GM19452 (cell line): ENCODE data around the gene OR6K6.

Experiments
- ATAC-seq: cut with Tn5 transposase; IDR thresholded peaks from one replicate; pipeline ENCODE4 v1.9.1; 2021; ENCODE audit not compliant: unreplicated experiment

OR6K6 gene, protein sequence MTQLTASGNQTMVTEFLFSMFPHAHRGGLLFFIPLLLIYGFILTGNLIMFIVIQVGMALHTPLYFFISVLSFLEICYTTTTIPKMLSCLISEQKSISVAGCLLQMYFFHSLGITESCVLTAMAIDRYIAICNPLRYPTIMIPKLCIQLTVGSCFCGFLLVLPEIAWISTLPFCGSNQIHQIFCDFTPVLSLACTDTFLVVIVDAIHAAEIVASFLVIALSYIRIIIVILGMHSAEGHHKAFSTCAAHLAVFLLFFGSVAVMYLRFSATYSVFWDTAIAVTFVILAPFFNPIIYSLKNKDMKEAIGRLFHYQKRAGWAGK

DNA sequence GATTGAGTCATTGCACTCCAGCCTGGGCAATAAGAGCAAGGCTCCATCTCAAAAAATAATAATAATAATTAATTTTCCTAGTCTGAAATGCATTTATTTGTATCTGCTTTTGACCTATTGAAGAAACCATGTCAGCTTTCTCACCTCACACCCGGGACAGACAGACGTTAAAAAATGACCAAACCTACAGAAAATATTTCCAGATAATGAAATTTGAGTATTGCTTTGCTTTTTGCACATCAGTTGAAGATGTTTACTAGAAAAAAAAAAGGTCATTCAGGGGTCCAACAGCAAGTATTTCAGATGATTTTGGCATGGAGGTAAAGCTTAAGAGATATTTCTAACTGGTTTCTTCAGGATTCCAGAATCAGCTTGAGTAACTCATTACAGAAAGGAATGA lies at the start of gene OR6K6:
TSS of gene OR6K6 (plus strand) at position 301 of the 400 bp plus-strand sequence. CDS start 168 bp downstream, outside the sequence.
- no peak for ATAC-seq

DNA sequence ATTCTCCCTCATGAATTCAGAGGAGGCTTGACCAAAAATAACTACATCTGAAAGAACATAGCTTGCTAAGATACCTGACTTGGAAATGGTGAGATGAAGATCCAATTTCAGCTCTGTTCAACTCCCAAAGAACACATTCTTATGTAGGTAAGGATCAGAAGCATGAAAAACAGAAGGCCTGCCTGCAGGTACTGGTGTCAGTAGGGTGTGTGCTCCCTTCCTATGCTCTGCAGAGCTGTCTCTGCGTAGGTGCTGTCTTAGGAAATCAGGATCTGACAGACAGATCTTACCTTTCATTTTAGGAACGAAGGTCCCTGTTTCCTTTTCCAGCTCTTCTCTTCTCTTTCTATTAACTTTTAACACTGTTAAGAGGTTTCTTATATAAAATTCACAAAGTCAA lies 48.4 kb upstream of the OR6K6 start:
- no peak for ATAC-seq

DNA sequence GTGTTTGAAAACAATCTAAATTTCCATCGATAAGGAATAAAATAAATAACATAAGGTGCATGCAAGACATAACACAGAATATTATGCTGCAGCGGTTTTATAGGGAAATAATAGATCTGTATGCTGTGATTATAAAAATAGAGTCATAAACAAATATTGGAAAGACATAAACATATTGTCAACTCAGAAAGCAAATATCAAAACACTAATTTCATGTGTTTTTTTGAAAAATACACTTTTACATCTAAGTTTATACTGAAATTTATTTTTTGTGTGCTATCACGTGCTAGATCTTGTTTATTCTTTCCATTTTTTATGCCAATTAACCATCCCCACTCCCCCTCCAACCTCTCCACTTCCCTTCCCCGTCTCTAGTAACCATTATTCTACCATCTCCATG lies 43.4 kb upstream of the OR6K6 start:
- no peak for ATAC-seq

GRCh38 chr1:158714754-158715153 lies 39.8 kb upstream of the OR6K6 start:
- no peak for ATAC-seq

DNA sequence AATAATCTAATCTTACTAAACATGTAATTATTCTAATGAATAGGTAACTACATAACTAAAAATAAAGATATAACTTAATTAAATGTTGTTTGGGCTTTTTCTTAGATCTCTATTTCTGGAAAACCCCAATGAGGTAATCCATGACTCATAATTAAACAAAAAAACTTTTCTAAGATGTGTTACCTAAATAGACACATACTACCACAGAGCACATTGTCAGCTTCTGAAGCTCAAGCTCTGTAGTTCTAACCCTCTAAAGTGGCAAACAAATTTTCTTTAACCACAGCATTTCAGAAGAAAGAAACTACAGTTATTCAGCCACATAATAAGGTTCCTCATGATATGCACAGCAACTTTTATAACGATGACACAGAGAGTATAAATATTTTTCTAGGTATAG lies 38.2 kb upstream of the OR6K6 start:
- no peak for ATAC-seq

- no peak for ATAC-seq
These were observed 37.2 kb upstream of the OR6K6 start for GRCh38 chr1:158717344-158717743.

- ATAC-seq: no peak
These were observed 34.9 kb upstream of the OR6K6 start for GRCh38 chr1:158719664-158720063.

DNA sequence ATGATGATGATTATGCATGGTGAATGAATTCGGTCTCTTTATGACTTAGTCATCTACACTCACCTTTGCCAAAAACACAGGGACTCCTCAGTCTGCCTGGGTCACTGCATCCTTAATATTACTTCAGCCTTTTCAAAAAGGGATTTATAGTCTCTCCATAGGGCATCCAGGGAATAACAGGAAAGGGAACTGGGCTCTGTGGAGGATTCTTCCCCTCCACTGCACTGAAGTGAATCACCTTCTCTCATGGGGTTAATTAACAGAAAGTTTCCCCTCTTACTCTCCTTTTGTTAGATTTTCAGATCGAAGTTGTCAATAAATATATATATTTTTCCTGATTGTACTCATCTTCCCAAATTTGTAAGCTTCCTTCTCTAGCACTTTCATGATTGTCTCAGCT lies 33.9 kb upstream of the OR6K6 start, which contains the start of gene OR6K3:
TSS of gene OR6K3 (minus strand) at position 101 of the 400 bp plus-strand sequence. CDS start 2,605 bp downstream, outside the sequence.
- ATAC-seq: no peak

DNA sequence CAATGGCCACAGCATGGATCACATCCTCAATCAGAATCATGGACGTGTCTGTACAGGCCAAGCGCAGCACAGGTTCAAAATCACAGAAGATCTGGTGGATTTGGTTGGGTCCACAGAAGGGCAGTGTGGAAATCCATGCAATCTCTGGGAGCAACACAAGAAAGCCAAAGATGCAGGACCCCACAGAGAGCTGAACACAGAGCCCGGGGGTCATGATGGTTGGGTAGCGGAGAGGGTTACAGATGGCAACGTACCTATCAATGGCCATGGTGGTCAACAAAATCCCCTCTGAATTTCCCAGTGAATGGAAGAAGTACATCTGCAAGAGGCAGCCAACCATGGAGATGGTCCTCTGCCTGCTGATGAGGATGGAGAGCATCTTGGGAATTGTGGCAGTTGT lies 30.1 kb upstream of the OR6K6 start:
- ATAC-seq: no peak

GRCh38 chr1:158728510-158729225 lies 25.9 kb upstream of the OR6K6 start:
- no peak for ATAC-seq

GRCh38 chr1:158730453-158730852 lies 24.1 kb upstream of the OR6K6 start:
- no peak for ATAC-seq

DNA sequence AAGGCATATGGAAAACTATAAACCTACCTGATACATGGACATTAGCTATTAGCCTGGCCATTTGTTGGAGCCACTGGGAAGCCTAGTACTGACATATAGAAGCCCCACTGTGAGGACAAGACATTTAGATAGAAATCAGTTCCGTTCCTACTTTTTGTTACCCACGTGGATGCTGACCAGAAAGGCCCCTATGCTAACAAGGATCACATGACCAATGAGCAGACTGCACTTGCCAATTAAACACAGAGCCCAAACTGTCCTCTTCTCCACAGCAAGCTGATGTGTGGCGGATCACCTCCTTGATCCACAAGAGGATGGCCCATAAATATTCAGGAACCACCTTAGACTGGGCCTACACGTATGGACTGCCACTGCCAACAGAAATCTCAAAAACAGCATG lies 22.8 kb upstream of the OR6K6 start:
- ATAC-seq: no peak

- no peak for ATAC-seq
These were observed 22.0 kb upstream of the OR6K6 start for GRCh38 chr1:158732524-158732923.

DNA sequence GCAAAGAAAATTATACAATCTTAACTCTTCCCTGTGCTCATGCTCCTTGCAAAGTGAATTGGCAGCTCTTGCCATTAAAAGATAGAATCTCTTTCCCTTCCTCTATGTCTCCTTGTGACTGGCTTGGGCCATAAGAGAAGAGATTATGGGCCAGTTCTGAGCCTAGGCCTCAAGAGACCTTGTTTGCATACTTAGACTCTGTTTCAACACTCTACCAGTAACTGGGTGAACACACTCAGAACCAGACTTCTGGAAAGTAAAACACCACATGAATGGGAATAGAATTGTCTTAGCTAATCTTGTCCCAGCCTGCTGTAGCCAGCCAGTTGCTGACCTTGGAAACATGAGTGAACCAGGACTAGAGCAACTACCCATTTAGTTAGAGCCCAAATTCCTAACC lies 18.7 kb upstream of the OR6K6 start:
- no peak for ATAC-seq

DNA sequence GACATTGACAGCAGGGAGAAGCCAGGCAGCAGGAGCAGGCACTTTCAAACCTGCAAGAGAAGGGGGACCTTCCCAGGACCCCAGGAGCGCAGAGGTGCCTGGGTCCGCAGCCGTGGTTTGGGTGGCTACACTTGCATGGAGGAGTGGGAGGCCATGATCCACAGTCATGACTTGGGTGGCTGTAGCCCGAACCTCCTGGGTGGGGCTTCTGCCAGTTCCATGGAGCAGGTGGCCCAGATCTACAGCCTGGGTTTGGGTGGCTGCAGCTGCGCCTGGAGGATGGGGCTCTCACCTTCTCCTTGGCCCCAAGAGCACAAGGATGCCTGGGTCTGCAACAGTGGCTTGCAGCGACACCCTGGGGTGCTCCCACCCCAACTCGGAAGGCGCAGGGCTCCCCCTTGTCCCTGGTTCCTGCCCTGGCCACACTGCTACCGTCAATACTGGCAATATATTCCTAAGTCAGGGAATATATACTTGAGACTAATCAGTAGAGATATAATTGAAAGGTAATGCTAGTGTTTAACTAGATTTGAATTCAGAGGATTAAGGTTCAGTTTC lies 2.3 kb upstream of the OR6K6 start:
- no peak for ATAC-seq

GRCh38 chr1:158771950-158772866 lies 17.7 kb downstream of the OR6K6 start, which contains the start of gene OR6N1:
Gene OR6N1, minus strand, starts transcription at chr1:158772195. Its CDS starts 5,513 bp downstream, at chr1:158766682.
- ATAC-seq: no peak

DNA sequence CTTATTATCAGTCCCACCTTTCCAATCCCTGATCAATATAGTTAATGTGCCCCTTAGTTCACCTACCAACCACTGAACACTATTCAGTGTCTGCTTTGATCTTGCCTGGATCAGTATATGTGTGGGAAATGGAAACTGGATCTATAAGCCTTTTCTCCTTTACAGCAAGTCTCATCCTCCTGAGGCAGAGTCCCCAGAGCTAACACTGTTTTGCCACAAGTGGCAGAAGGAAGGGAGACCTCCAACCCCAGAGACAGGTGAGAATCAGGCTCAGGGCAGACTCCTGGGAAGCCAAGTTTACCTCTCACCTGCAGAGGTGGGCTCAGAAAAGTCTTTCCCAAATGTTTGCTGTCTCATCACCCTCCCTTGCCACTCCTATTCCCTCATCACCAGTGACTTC lies 26.6 kb downstream of the OR6K6 start, which contains the start of gene OR6N2:
TSS of gene OR6N2 (minus strand) at position 101 of the 400 bp plus-strand sequence. CDS start 3,569 bp downstream, outside the sequence.
- no peak for ATAC-seq

DNA sequence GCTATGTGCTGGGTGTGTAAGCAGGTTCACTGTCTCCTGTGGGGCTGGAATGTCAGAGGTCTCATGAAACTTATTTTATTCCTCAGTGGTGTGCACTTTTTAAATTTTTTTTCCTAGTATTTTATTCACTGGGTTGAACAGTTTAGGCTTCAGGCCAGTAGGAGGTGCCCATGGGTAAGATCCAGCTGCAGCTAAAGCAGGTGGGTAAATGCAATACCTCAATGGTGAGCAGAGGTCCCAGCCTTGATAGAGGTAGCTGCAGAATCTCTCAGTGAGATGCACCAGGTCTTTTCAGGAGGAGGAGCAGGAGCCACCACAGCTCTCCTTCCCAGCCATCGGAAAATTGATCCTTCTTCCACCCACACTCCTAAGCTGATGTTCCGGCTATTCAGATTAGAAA lies 39.1 kb downstream of the OR6K6 start:
- ATAC-seq: no peak

- no peak for ATAC-seq
These were observed 39.7 kb downstream of the OR6K6 start for GRCh38 chr1:158794247-158794646.

GRCh38 chr1:158798531-158798930 lies 44.0 kb downstream of the OR6K6 start:
- ATAC-seq: no peak

DNA sequence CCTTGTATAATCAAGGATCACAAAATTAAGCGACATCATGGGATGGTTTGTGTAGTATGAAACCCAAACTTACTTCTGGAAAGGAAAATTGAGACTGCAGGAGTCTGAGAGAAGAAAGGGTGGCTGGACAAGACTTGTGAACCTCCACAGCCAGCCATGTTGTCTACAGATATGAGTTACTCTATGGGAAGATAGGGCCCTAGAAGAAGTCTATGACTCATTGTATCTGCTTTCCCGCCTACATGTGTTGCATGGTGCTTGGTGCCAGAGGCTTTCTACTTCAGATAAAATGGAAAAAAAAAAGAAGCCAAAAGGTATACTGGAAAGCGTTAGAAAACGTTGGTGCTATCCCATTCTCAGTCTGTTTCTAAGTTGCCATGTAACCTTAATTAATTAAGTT lies 45.2 kb downstream of the OR6K6 start:
- no peak for ATAC-seq
